Stimulated activated CD8-positive, alpha-beta memory T cell treated with anti-CD3 and anti-CD28 coated beads, Interleukin-12 subunit alpha, Interleukin-12 subunit beta, amount 100 ng/mL, for 24 hours (primary cell): ENCODE data around the gene CD109.
"Not testable (repeated sequence)": the region's sequence is repeated elsewhere in the genome, so short reads cannot be mapped to it uniquely, and the experiment has no call there.

Experiments used
- DNase-seq: peaks from one replicate; pipeline ENCODE4 v3.0.0-alpha.2; 2020; ENCODE audit errors: extremely low read depth

CD109 gene

GRCh38 chr6:73695619-73696421 is at the start of gene CD109:
Gene CD109, plus strand, starts transcription at chr6:73696203. Its CDS starts 13 bp downstream, at chr6:73696216.
- DNase-seq, result peak; percentile 15

GRCh38 chr6:73648166-73648565 is 47.8 kb upstream of the CD109 start:
- DNase-seq, result no peak

GRCh38 chr6:73649783-73650182 is 46.2 kb upstream of the CD109 start:
- DNase-seq, result no peak

GRCh38 chr6:73652637-73653570 is 43.1 kb upstream of the CD109 start:
- DNase-seq, result peak; percentile 27

GRCh38 chr6:73653571-73654424 is 42.2 kb upstream of the CD109 start, which contains the start of gene SLC17A5:
Gene SLC17A5, minus strand, starts transcription at chr6:73653992. Its CDS starts 106 bp downstream, at chr6:73653886.
- peak; percentile 72 for DNase-seq

- no peak for DNase-seq
Observed at GRCh38 chr6:73655341-73655917, 40.6 kb upstream of the CD109 start.

GRCh38 chr6:73656531-73657145 is 39.4 kb upstream of the CD109 start:
- DNase-seq, result no peak

GRCh38 chr6:73657201-73657600 is 38.8 kb upstream of the CD109 start:
- DNase-seq, result no peak

GRCh38 chr6:73664701-73665100 is 31.3 kb upstream of the CD109 start:
- no peak for DNase-seq

- no peak for DNase-seq
Observed at GRCh38 chr6:73665686-73666319, 30.2 kb upstream of the CD109 start.

GRCh38 chr6:73666393-73666792 is 29.6 kb upstream of the CD109 start:
- no peak for DNase-seq

GRCh38 chr6:73667798-73668197 is 28.2 kb upstream of the CD109 start:
- no peak for DNase-seq

- DNase-seq, result no peak
Observed at GRCh38 chr6:73669005-73669404, 27.0 kb upstream of the CD109 start.

GRCh38 chr6:73671911-73672685 is 23.9 kb upstream of the CD109 start:
- no peak for DNase-seq

- DNase-seq, result no peak
Observed at GRCh38 chr6:73675466-73676098, 20.4 kb upstream of the CD109 start.

GRCh38 chr6:73679009-73679408 is 17.0 kb upstream of the CD109 start:
- no peak for DNase-seq

- DNase-seq, result not testable (repeated sequence)
Observed at GRCh38 chr6:73679846-73680245, 16.2 kb upstream of the CD109 start.

- DNase-seq, result no peak
Observed at GRCh38 chr6:73680289-73680918, 15.6 kb upstream of the CD109 start.

- DNase-seq, result not testable (repeated sequence)
Observed at GRCh38 chr6:73683574-73683973, 12.4 kb upstream of the CD109 start.
